Medulla oblongata (tissue), 1 donor: ENCODE results near the gene N4BP3.

Experiments
- DNase-seq: peaks from one replicate; pipeline ENCODE4 v3.0.0-alpha.2; 2015; ENCODE audit errors: extremely low spot score

Gene N4BP3

GRCh38 chr5:178103612-178104011, 9.7 kb upstream of the N4BP3 start:
- DNase-seq, result no peak

GRCh38 chr5:178104492-178104891, 8.8 kb upstream of the N4BP3 start:
- no peak for DNase-seq

- DNase-seq, result no peak
These were observed 7.2 kb upstream of the N4BP3 start for GRCh38 chr5:178106086-178106485.

GRCh38 chr5:178106556-178107239, 6.6 kb upstream of the N4BP3 start:
- no peak for DNase-seq

GRCh38 chr5:178107756-178108310, 5.5 kb upstream of the N4BP3 start:
- DNase-seq, result no peak

- DNase-seq, result no peak
These were observed 4.9 kb upstream of the N4BP3 start for GRCh38 chr5:178108446-178108845.

- no peak for DNase-seq
These were observed 4.4 kb upstream of the N4BP3 start for GRCh38 chr5:178108966-178109365.

GRCh38 chr5:178110511-178110910, 2.8 kb upstream of the N4BP3 start:
- DNase-seq, result no peak

- no peak for DNase-seq
These were observed 1.4 kb upstream of the N4BP3 start for GRCh38 chr5:178111925-178112324.

GRCh38 chr5:178112545-178112944, 787 bp upstream of the N4BP3 start:
- DNase-seq, result no peak

GRCh38 chr5:178113841-178114324, 551 bp downstream of the N4BP3 start:
- no peak for DNase-seq

GRCh38 chr5:178114325-178115135, 1.2 kb downstream of the N4BP3 start:
- DNase-seq, result no peak

- DNase-seq, result no peak
These were observed 1.9 kb downstream of the N4BP3 start for GRCh38 chr5:178115136-178115813.

- no peak for DNase-seq
These were observed 2.4 kb downstream of the N4BP3 start for GRCh38 chr5:178115814-178116142.

GRCh38 chr5:178116143-178116885, 3.0 kb downstream of the N4BP3 start:
- DNase-seq, result no peak

- no peak for DNase-seq
These were observed 4.8 kb downstream of the N4BP3 start for GRCh38 chr5:178117923-178118701.

- DNase-seq, result no peak
These were observed 6.7 kb downstream of the N4BP3 start for GRCh38 chr5:178119915-178120606.

GRCh38 chr5:178120607-178121357, 7.5 kb downstream of the N4BP3 start:
- DNase-seq, result no peak
